ENCODE results near the gene RASGRP4. TPM values are rescaled to one million over a fixed set of nuclear protein-coding genes. Genes with fewer than 3 reads are reported as not detected.
"Not testable (repeated sequence)": the region's sequence is repeated elsewhere in the genome, so short reads cannot be mapped to it uniquely, and the experiment has no call there.

Gene RASGRP4, protein sequence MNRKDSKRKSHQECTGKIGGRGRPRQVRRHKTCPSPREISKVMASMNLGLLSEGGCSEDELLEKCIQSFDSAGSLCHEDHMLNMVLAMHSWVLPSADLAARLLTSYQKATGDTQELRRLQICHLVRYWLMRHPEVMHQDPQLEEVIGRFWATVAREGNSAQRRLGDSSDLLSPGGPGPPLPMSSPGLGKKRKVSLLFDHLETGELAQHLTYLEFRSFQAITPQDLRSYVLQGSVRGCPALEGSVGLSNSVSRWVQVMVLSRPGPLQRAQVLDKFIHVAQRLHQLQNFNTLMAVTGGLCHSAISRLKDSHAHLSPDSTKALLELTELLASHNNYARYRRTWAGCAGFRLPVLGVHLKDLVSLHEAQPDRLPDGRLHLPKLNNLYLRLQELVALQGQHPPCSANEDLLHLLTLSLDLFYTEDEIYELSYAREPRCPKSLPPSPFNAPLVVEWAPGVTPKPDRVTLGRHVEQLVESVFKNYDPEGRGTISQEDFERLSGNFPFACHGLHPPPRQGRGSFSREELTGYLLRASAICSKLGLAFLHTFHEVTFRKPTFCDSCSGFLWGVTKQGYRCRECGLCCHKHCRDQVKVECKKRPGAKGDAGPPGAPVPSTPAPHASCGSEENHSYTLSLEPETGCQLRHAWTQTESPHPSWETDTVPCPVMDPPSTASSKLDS
- 1 to 10 TPM in 2 of 4 donors, under 1 TPM in 1, not detected in 1; under 0.01 to 2.0 (median 1.5) TPM for total RNA-seq

- no peaks in the 10 kb centered on the region for H3K27me3 ChIP-seq
- H3K36me3 ChIP-seq, result no peaks in the 10 kb centered on the region
- no peaks in the 10 kb centered on the region for H3K4me1 ChIP-seq
- intact Hi-C loops (cut with DNase I; ENCODE audit: low total_unique reads), result no loop called here
- no peak within 1 kb of the TSS for H3K4me3 ChIP-seq
- no peaks in the 10 kb centered on the region for H3K9me3 ChIP-seq
- no peak within 1 kb of the TSS for H3K27ac ChIP-seq
- TF ChIP-seq CTCF (IDR thresholded peaks at IDR 0.05) (no peak), POLR2A (IDR thresholded peaks at IDR 0.05) (no peak)
- no peak for DNase-seq
Measured at GRCh38 chr19:38425810-38426466, at the start of gene RASGRP4. TSS of gene RASGRP4 (minus strand) at chr19:38426219. CDS start at chr19:38426091, 128 bp downstream.

DNA sequence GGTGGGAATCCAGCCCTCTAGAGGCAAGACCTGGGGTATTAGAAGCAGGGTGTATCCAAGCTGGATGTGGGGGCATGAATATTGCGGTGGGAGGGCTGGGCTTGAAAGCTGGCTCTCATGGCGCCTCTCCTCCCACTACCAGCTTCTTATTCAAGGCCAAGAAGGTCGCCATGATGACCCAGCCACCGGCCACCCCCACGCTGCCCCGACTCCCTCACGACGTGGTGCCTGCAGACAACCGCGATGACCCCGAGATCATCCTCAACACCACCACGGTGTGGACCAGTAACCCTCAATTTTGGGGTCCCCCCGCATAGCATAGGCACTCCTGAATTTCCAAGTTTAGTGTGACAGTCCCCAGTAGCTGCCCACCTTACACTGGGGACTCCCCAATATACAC is 49.2 kb upstream of the RASGRP4 start:
- TF ChIP-seq CTCF (IDR thresholded peaks at IDR 0.05) (no peak), POLR2A (IDR thresholded peaks at IDR 0.05) (no peak)
- Histone ChIP-seq H3K27me3 (no peaks in the 10 kb centered on the region), H3K4me3 (no peak overlapping the region), H3K4me1 (no peaks in the 10 kb centered on the region), H3K27ac (no peak overlapping the region), H3K9me3 (no peaks in the 10 kb centered on the region), H3K36me3 (no peaks in the 10 kb centered on the region)
- intact Hi-C loops (cut with DNase I; ENCODE audit: low total_unique reads), result no loop called here
- no peak for DNase-seq

DNA sequence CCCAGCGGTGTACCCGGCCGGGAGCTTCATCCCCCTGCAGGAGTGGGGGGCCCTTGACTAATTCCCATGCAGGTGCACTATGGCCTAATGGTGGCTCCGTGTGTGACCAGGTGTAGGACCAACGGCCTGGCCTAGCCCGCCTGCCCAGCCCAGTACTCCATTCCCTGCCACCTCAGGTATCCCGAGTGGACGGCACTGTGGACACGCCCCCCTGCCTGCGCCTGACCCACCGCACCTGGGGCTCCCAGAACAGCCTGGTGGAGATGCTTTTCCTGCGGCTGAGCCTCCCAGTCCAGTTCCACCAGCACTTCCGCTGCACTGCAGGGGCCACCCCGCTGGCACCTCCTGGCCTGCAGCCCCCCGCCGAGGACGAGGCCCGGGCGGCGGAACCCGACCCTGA is 47.2 kb upstream of the RASGRP4 start:
- intact Hi-C loops (cut with DNase I; ENCODE audit: low total_unique reads), result no loop called here
- H3K27me3 ChIP-seq, result no peaks in the 10 kb centered on the region

GRCh38 chr19:38472725-38473124 is 46.7 kb upstream of the RASGRP4 start:
- H3K36me3 ChIP-seq; H3K9me3 ChIP-seq; DNase-seq; H3K4me1 ChIP-seq; H3K27ac ChIP-seq; H3K4me3 ChIP-seq; H3K27me3 ChIP-seq; intact Hi-C loops (cut with DNase I; ENCODE audit: low total_unique reads): not testable (repeated sequence)

More for the DNA sequence above, 47.2 kb upstream of the RASGRP4 start:
- Histone ChIP-seq H3K4me1 (no peaks in the 10 kb centered on the region), H3K4me3 (no peak overlapping the region), H3K27ac (no peak overlapping the region), H3K36me3 (no peaks in the 10 kb centered on the region), H3K9me3 (no peaks in the 10 kb centered on the region)
- DNase-seq, result no peak
- TF ChIP-seq POLR2A (IDR thresholded peaks at IDR 0.05) (no peak), CTCF (IDR thresholded peaks at IDR 0.05) (no peak)

GRCh38 chr19:38470788-38471480 is 44.9 kb upstream of the RASGRP4 start:
- TF ChIP-seq CTCF (IDR thresholded peaks at IDR 0.05) (no peak), POLR2A (IDR thresholded peaks at IDR 0.05) (no peak)
- H3K4me1 ChIP-seq, result no peaks in the 10 kb centered on the region
- intact Hi-C loops (cut with DNase I; ENCODE audit: low total_unique reads), result no loop called here

More at GRCh38 chr19:38470788-38471480, 44.9 kb upstream of the RASGRP4 start:
- H3K27me3 ChIP-seq, result no peaks in the 10 kb centered on the region
- no peak for DNase-seq
- no peak overlapping the region for H3K4me3 ChIP-seq
- no peaks in the 10 kb centered on the region for H3K36me3 ChIP-seq
- peaks cover 0 to 2% of the 10 kb centered on the region in 2 donors for H3K9me3 ChIP-seq
- H3K27ac ChIP-seq, result no peak overlapping the region
